Measurements from ENCODE around the gene FHIT. TPM values are rescaled to one million over a fixed set of nuclear protein-coding genes. Genes with fewer than 3 reads are reported as not detected.
A peak's percentile ranks its signal among the peaks of the same experiment; 100 is the strongest.

FHIT gene
- total and polyA plus RNA-seq, 2 of the 4 experiments (the other 2 are of a cell fraction), result 0.07 TPM; not detected in 1

DNA sequence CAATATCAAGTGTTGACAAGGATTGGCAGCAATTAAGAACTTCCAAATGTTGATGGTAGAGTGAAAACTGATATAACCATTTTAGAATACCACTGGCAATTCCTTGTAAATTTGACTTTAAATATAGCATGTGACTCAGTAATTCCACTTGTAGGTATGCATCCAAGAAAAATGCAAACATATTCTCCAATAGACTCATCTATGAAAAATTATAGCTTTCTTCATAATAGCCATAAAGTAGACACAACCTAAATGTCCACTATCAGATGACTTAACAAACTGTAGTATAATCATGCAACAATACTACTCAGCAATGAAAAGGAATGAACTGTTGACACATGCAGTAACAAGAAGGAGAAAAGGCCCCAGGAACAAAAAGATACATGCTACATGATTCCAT lies 988.1 kb downstream of the FHIT start:
- Histone ChIP-seq H2BK5ac (ENCODE audit: low read depth, low read length, poor library complexity, severe bottlenecking) (no peak overlapping the region), H3K4me2 (ENCODE audit: low read depth, low read length) (no peak overlapping the region), H2BK120ac (ENCODE audit: low read depth, low read length) (no peak overlapping the region), H3K9me1 (ENCODE audit: insufficient read depth, low read length) (no peaks in the 10 kb centered on the region), H3K27me3 (ENCODE audit: control insufficient read depth, insufficient read depth, low read length) (no peaks in the 10 kb centered on the region), H2BK20ac (ENCODE audit: low read depth, low read length) (no peak overlapping the region), H3K14ac (replicated peaks; ENCODE audit: low read depth, low read length) (no peak overlapping the region), H2AK9ac (replicated peaks; ENCODE audit: low read depth, low read length, poor library complexity) (no peak overlapping the region), H2AK5ac (ENCODE audit: low read depth, low read length) (no peak overlapping the region), H3K9ac (ENCODE audit: low read depth, low read length) (no peak overlapping the region), H3K23ac (ENCODE audit: low read depth, low read length) (no peak overlapping the region), H3K18ac (ENCODE audit: low read depth, low read length) (no peak overlapping the region), H2BK15ac (ENCODE audit: low read depth, low read length) (no peak overlapping the region), H4K8ac (ENCODE audit: low read depth in 2 of 2, low read length in 2 of 2) (no peak overlapping the region), H3K9me3 (ENCODE audit: control insufficient read depth, insufficient read depth, low read length) (no peaks in the 10 kb centered on the region), H2AFZ (replicated peaks; ENCODE audit: low read length, poor library complexity) (no peak overlapping the region), H3K27ac (ENCODE audit: insufficient read depth, low read length) (no peak overlapping the region), H3K4me3 (ENCODE audit: insufficient read depth, low read depth, low read length) (no peak overlapping the region), H4K20me1 (ENCODE audit: insufficient read depth, low read length) (no peaks in the 10 kb centered on the region), H4K5ac (ENCODE audit: low read depth, low read length) (no peak overlapping the region), H4K91ac (ENCODE audit: insufficient read depth, low read depth, low read length) (no peak overlapping the region), H3K79me1 (ENCODE audit: low read depth in 1 of 2, low read length in 2 of 2) (no peaks in the 10 kb centered on the region), H3K4ac (ENCODE audit: low read depth, low read length) (no peak overlapping the region), H3K36me3 (ENCODE audit: control insufficient read depth, insufficient read depth, low read length) (no peaks in the 10 kb centered on the region), H3K56ac (ENCODE audit: extremely low read depth, insufficient read depth, low read length) (no peak overlapping the region), H3K4me1 (ENCODE audit: control insufficient read depth, insufficient read depth, low read length) (no peaks in the 10 kb centered on the region)
- TF ChIP-seq CEBPB (IDR thresholded peaks at IDR 0.05; ENCODE audit: low read depth, low read length), result no peak
- in situ Hi-C loops (cut with MboI; ENCODE audit: low sequenced_read_pairs) (no loop called here), dilution Hi-C loops (cut with HindIII; ENCODE audit: low sequenced_read_pairs, unreplicated experiment) (no loop called here), intact Hi-C loops (cut with micrococcal nuclease) (no loop called here)
- DNase-seq, result peak; percentile 51
- no TSS peak for BruUV-seq (replicated peaks)
- no peak for ATAC-seq (ENCODE audit: low read depth)
- CTCF ChIA-PET, result no interaction called here
- POLR2A ChIA-PET (ENCODE audit: unreplicated experiment), result no interaction called here
